SK-N-SH (cell line): ENCODE data around the gene DNAJB1.

ENCODE experiments used
- CHD2 ChIP-seq: fragments of 150-350 bp; IDR thresholded peaks from 2 replicates; pipeline ENCODE4 v1.6.1; 2018; ENCODE audit warnings: low read length; ENCODE audit not compliant: partially characterized antibody
- CTCF ChIP-seq: fragments of 200-600 bp; sonication (generic); IDR thresholded peaks from 2 replicates; pipeline ENCODE4 v1.6.1; 2017; ENCODE audit warnings: antibody characterized with exemption, mild to moderate bottlenecking, moderate library complexity
- EP300 ChIP-seq, 2 experiments: IDR thresholded peaks; 2 replicates each; pipeline versions ENCODE4 v1.4.0 to v1.6.1; 2012; ENCODE audit warnings: borderline replicate concordance in 1 of 2, low read depth in 1 of 2, low read length in 1 of 2
- GATA2 ChIP-seq: sonication (generic); formaldehyde crosslinking; IDR thresholded peaks from 2 replicates; pipeline ENCODE4 v1.5.0; 2020; ENCODE audit warnings: mild to moderate bottlenecking, missing genetic modification reagents
- JUND ChIP-seq: IDR thresholded peaks from 2 replicates; pipeline ENCODE4 v1.4.0; 2012
- NFIC ChIP-seq: IDR thresholded peaks from 2 replicates; pipeline ENCODE4 v1.4.0; 2012; ENCODE audit warnings: borderline replicate concordance
- POLR2AphosphoS5 ChIP-seq: IDR thresholded peaks from 2 replicates; pipeline ENCODE4 v1.6.1; 2012; ENCODE audit warnings: low read depth, low read length
- RAD21 ChIP-seq: IDR thresholded peaks from 2 replicates; pipeline ENCODE4 v1.6.1; 2012; ENCODE audit warnings: mild to moderate bottlenecking, low read length
- RCOR1 ChIP-seq: fragments of 150-350 bp; IDR thresholded peaks from 2 replicates; pipeline ENCODE4 v1.6.1; 2017; ENCODE audit warnings: antibody characterized with exemption, low read length
- TAF1 ChIP-seq: IDR thresholded peaks from 2 replicates; pipeline ENCODE4 v1.6.1; 2012; ENCODE audit warnings: low read depth, mild to moderate bottlenecking, low read length, moderate library complexity, borderline replicate concordance
- YY1 ChIP-seq: IDR thresholded peaks from 2 replicates; pipeline ENCODE4 v1.4.0; 2012; ENCODE audit warnings: low read depth, mild to moderate bottlenecking

- TF ChIP-seq JUND (no peak), EP300 (IDR thresholded peaks at IDR 0.05; ENCODE audit: borderline replicate concordance in 1 of 2, low read depth in 1 of 2, low read length in 1 of 2) (no peak), CTCF (no peak), CHD2 (no peak), TAF1 (no peak), RCOR1 (no peak), RAD21 (no peak), POLR2AphosphoS5 (no peak), NFIC (no peak), GATA2 (CRISPR knock-in tag) (no peak), YY1 (no peak)
These were observed 14.9 kb downstream of the DNAJB1 start for GRCh38 chr19:14503285-14503684.
